HL-60 (cell line): ENCODE measurements around the gene GPR171.

Experiments used
- CTCF ChIP-seq: IDR thresholded peaks from one replicate; pipeline ENCODE4 v1.5.1; 2011; ENCODE audit warnings: low read length, control low read depth, inconsistent platforms; ENCODE audit not compliant: insufficient read depth
- GABPA ChIP-seq: IDR thresholded peaks from 2 replicates; pipeline ENCODE4 v1.6.1; 2012; ENCODE audit warnings: low read depth
- POLR2AphosphoS5 ChIP-seq: IDR thresholded peaks from 2 replicates; pipeline ENCODE4 v1.6.1; 2012; ENCODE audit warnings: low read depth
- TF ChIP-seq, protein P1 (sequence below): IDR thresholded peaks from 2 replicates; pipeline ENCODE4 v1.6.1; 2012; ENCODE audit warnings: low read depth; ENCODE audit not compliant: insufficient replicate concordance

DNA sequence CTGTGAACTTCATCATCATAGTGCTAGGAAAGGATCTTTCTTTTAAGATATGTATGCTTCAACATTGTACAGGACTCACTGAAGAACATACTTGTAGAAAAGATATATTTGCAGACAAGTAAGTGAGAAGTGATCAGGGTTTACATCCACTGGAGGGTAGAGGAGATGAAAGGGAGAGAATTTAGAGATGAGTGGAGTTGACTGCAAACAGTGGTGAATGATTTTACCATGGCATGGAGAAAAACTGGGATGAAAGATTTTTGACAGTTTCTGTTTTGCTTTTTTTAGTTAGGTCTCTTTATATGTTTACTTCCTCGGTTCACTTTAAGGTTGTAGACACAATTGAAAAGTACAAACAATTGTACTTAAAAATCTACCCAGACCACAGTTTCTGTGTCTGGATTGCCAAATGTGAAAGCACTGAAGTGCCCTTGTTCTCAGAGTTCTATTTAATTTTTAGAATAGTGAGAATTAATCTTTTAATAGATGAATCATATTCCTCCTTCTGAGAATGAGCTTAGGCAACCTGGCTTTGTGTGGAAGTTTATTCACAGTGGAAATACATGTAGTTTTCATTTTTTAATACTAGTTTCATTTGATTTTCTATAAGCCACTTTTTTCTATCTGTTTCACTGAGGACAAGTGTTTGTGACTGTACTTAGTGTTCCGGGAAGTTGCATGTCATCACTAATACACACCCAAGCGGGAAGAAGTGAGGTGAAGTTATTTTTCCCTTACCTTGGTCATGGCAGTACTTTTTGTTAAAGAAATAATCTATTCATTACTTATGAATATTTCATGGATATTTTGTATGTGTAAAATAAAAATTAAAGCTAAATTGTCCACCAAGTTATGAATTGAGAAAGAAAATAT lies 1.8 kb upstream of the GPR171 start:
- TF ChIP-seq CTCF (no peak), POLR2AphosphoS5 (no peak), GABPA (no peak)
- TF ChIP-seq, protein P1, sequence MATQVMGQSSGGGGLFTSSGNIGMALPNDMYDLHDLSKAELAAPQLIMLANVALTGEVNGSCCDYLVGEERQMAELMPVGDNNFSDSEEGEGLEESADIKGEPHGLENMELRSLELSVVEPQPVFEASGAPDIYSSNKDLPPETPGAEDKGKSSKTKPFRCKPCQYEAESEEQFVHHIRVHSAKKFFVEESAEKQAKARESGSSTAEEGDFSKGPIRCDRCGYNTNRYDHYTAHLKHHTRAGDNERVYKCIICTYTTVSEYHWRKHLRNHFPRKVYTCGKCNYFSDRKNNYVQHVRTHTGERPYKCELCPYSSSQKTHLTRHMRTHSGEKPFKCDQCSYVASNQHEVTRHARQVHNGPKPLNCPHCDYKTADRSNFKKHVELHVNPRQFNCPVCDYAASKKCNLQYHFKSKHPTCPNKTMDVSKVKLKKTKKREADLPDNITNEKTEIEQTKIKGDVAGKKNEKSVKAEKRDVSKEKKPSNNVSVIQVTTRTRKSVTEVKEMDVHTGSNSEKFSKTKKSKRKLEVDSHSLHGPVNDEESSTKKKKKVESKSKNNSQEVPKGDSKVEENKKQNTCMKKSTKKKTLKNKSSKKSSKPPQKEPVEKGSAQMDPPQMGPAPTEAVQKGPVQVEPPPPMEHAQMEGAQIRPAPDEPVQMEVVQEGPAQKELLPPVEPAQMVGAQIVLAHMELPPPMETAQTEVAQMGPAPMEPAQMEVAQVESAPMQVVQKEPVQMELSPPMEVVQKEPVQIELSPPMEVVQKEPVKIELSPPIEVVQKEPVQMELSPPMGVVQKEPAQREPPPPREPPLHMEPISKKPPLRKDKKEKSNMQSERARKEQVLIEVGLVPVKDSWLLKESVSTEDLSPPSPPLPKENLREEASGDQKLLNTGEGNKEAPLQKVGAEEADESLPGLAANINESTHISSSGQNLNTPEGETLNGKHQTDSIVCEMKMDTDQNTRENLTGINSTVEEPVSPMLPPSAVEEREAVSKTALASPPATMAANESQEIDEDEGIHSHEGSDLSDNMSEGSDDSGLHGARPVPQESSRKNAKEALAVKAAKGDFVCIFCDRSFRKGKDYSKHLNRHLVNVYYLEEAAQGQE: no peak
